GM23338 (cell line): ENCODE data around the gene TOX2.

ENCODE experiments used
- EZH2phosphoT487 ChIP-seq: fragments of 200-600 bp; sonication (generic); IDR thresholded peaks from one replicate; pipeline ENCODE4 v1.8.1; 2018; ENCODE audit warnings: antibody characterized with exemption; ENCODE audit not compliant: unreplicated experiment
- NANOG ChIP-seq: IDR thresholded peaks from 2 replicates; pipeline ENCODE4 v1.6.1; 2016; ENCODE audit warnings: antibody characterized with exemption, borderline replicate concordance
- POLR2AphosphoS5 ChIP-seq: IDR thresholded peaks from 2 replicates; pipeline ENCODE4 v1.6.1; 2016; ENCODE audit warnings: antibody characterized with exemption, low read depth
- TF ChIP-seq, protein P1 (sequence below), 2 experiments: fragments of 200-600 bp in 1 of 2; sonication (generic) in 1 of 2; conservative IDR thresholded peaks; 2 replicates each; pipeline versions ENCODE4 v1.5.1 to v1.6.1; 2016 to 2017; ENCODE audit warnings: antibody characterized with exemption in 2 of 2, low read depth in 2 of 2, mild to moderate bottlenecking in 2 of 2, moderate library complexity in 1 of 2

DNA sequence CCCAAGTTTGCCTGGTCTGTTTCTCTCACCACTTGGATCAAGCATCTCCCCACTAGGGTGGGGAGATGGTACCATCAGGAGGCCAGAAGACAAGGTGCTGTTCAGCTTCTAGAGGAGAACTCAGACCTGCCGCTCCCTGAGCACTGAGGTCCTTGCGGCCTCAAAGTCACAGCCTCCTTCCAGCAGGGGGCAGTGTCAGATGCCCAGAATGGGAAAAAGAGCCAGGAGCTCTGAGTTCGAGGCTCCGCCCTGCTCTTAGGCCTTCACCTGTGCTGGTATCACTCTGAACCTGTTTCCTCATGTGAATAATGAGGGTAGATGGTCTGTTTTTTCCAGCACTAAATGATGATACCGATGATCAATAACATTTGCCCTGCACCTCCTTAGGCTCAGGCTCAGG, 68.7 kb downstream of the TOX2 start:
- TF ChIP-seq EZH2phosphoT487 (no peak), POLR2AphosphoS5 (no peak), NANOG (no peak)
- TF ChIP-seq, protein P1, sequence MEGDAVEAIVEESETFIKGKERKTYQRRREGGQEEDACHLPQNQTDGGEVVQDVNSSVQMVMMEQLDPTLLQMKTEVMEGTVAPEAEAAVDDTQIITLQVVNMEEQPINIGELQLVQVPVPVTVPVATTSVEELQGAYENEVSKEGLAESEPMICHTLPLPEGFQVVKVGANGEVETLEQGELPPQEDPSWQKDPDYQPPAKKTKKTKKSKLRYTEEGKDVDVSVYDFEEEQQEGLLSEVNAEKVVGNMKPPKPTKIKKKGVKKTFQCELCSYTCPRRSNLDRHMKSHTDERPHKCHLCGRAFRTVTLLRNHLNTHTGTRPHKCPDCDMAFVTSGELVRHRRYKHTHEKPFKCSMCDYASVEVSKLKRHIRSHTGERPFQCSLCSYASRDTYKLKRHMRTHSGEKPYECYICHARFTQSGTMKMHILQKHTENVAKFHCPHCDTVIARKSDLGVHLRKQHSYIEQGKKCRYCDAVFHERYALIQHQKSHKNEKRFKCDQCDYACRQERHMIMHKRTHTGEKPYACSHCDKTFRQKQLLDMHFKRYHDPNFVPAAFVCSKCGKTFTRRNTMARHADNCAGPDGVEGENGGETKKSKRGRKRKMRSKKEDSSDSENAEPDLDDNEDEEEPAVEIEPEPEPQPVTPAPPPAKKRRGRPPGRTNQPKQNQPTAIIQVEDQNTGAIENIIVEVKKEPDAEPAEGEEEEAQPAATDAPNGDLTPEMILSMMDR (conservative IDR thresholded peaks at IDR 0.05; ENCODE audit: low read depth in 2 of 2): peak; percentile 66 to 67
